NCI-H1436 treated with DMSO at 0.1 percent for 48 hours (cell line): ENCODE data around the gene KIF13A.
"Not testable (repeated sequence)": the region's sequence is repeated elsewhere in the genome, so short reads cannot be mapped to it uniquely, and the experiment has no call there.

Experiments
- DNase-seq: peaks from one replicate; lab custom pipeline; 2025; lab: John Stamatoyannopoulos, UW

The KIF13A gene

GRCh38 chr6:17932330-17932852, 55.0 kb downstream of the KIF13A start:
- no peak for DNase-seq

GRCh38 chr6:17931227-17931626, 56.2 kb downstream of the KIF13A start:
- DNase-seq: no peak

- DNase-seq: no peak
Observed at GRCh38 chr6:17930321-17930993, 57.0 kb downstream of the KIF13A start.

DNA sequence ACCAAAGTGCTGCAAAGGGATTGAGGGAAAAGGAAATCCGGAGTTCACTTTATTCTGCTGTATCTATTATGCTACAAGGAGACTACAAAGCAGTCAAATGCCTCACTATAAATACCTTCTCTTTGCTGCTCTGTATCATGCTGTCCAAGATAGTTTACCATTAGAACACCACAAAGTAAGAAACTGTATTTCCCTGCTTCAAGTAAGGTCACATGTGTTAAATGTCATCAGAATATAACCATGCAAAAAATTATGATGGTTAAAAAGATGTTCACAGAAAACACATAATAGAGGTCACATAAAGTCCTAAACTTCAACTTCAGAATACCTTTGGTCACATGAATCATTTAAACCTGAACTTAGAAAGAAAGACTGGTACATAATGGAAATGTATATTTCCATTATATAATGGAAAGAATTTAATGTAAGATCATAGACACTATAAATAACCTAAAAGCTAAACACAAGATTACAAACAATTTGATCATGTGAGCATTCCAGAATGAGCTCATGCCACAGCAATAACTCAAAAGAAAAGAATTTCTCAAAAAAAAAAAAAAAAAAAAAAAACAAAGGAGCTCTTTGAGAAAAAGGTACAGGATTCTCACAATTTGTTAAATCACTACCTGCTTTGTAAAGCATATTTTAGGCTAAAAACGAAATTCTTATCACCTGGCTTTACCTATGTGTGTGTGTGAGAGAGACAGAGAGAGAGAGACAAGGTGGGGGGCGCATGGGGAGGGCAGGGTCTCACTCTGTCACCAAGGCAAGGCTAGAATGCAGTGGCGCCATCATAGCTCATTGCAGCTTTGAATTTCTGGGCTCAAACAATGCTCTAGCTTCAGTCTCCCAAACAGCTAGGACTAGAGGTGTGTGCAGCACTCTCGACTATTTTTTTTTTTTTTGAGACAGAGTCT, 58.7 kb downstream of the KIF13A start:
- no peak for DNase-seq

DNA sequence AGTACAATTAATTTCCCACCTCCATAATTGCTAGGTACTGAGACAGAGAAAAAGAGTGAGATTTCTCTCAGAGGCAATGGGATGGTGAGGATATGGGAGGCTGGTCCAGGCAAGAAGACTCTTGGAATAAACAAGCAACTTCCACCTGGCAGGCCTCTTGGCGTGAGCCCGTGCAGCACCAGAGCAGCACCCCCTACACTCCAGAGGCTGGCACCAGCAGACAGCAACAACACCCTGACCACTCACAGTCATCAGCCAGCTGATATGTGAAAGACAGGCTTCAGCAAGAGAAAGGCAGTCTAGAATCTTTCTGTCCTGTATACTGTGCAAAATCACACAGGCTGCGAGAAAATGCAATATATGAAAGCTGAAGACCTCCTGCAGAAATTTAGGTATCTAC, 59.7 kb downstream of the KIF13A start:
- DNase-seq: no peak

DNA sequence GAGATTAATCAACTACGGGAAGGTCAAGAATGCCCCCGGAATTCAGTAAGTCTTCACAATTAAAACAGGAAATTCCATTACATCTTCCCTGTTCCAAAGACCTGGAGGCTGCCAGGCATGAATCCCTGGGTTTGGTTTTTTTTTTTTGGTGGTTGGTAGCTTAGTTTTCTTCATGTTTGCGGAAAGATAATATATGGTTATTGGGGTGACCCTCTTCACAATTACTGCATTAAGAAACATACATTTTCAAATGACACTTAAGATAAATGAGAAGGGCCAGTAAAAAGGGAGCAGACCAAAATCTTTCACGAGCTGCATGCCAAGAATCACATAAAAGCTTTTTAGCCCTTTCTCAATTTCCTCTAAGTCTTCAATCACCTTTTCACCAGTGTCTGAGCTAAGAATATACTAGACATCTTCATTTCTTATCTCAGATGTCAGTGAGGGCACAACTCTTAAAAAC, 64.0 kb downstream of the KIF13A start:
- no peak for DNase-seq

DNA sequence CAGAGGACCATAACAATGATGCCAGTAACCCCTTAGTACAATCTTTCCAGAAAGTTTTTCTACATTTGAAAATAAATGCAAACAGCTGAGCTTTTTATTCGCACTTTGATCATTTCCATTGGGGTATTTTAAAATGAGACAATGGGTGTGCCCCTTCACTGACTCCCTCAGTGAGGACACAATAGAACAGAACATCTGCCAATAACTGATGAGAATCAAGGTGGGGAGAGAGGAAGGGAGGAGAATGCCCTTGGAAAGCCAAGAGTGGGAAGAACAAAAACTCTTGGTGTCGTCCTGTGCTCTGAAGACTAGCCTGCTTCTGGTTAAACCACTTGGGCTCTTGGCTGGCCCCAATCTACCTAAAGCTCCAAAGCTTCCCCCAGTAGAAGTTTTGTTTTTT, 66.0 kb downstream of the KIF13A start:
- no peak for DNase-seq

DNA sequence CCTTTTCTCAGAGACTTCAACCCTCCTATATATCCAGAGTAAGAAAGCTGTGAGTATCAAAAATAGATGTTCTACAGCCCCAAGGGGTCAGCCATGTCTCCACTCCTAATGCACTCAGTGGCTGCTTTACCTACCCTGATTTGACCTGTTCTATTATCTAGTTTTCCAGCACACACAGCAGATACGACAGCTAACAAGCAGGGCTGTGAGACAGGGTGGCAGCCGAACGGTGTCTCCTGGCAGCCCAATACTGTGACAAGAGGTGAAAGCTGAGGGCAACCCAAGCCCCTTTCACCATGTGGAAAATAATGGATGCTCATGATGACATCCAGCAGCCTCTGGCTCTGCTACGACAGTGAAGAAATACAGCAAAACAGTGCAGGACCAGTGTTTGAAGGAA, 67.9 kb downstream of the KIF13A start:
- DNase-seq: no peak

DNA sequence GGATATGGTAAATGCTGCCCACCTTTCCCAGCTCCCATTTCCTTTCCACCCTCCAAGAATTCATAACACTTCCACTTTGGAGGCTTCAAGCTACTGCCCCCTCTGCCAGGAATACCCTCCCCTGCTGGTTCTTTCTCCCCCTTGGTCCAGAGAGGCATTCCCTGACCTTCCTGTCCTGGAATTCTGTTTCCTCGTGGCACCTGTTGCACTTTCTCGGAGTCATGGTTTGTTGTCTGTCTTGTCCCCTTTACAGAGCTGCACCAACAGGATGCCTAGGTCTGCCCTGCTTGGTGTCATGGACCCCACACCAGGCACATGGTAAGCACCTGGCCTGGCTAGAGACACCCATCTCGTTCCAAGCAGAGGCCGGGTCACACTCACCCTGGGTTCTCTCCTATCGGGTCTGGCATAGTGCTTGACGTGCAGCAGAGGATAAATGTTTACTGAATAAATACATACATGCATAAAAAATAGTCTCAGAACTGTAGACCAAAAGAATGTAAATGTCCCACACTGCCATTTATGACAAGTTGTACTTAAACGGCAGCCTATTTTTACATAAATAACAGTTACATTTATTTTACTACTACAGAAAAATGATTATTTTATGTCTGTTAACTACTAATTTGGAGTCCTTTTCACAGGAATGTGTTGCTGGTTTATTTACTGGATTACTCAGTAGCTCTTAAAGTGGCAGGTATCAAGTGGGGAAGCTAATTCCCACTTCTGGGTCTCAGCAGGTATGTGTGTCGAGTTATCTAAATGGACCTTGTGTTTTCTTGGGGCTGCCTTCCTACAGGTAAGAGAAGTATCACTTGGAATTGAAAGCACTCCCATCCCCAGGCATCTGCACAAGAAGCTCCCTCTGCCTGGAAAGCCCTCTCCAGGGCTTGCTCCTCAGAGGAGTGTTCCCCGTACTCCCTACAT, 69.3 kb downstream of the KIF13A start:
- DNase-seq: no peak

- DNase-seq: no peak
Observed at GRCh38 chr6:17914651-17915050, 72.8 kb downstream of the KIF13A start.

DNA sequence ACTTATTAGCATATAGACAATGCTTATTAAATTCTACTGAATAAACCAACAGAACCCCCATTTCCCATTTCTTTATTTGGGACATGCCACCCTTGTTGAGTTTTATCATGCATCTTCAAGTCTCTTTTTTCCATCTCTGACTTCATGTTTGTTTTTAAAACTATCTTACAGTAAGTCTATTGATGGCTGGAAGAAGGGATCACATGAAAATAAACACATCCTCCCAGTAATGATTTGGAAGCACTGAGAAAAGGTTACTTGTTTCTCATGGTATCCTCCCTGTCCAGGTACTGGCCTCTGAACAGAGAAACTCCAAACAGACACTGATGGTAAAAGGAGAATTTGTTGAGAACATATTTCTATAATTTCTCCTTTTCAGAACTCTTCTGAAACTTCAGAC, 74.9 kb downstream of the KIF13A start:
- no peak for DNase-seq

DNA sequence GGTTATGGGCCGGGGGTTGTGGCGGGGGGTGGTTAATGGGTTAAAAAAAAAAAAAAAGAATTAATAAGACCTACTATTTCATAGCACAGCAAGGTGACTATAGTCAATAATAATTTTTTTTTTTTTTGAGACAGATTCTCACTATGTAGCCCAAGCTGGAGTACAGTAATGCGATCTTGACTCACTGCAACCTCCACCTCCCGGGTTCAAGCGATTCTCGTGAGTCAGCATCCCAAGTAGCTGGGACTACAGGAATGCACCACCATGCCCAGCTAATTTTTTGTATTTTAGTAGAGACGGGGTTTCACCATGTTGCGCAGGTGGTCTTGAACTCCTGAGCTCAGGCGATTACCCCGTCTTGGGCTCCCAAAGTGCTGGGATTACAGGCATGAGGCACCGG, 75.8 kb downstream of the KIF13A start:
- not testable (repeated sequence) for DNase-seq

- DNase-seq: no peak
Observed at GRCh38 chr6:17910189-17910588, 77.2 kb downstream of the KIF13A start.

- DNase-seq: no peak
Observed at GRCh38 chr6:17908831-17909230, 78.6 kb downstream of the KIF13A start.

DNA sequence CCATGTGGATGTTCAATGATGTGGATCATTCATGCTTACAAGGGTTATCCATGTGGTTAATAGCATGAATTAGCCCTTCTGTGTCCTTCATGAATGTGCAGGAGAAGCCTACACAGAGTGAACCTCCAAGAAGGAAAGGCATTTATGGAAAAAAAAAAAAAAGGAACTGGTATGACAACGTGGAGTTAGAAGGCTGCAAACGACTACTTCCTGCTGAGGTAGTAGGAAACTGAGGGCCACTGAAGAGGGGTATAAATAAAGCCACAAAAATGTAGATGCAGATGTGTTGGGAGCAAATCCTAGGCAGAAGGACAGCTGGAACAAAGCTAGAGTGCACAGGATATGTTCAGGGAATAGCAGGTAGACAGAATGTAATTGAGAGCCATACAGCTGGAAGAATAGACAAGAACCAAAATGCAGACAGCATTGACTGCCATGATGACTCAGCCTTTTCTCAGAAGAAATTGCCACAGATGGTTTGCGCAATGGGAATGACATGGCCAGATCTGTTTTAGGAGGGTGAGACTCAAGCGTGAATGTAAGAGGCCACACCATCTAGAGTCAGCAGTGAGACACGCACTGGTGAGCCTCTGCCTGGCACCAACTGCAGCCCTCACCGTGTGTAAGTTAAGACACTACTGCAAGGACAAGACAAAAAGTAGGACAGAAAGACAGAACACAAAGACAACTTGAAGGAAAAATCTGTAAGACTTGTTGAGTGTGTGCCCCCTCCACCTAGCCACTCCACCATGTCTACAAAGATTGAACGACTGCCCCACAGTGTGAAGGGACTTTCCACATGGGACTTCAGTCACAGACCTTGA, 79.8 kb downstream of the KIF13A start:
- DNase-seq: no peak

DNA sequence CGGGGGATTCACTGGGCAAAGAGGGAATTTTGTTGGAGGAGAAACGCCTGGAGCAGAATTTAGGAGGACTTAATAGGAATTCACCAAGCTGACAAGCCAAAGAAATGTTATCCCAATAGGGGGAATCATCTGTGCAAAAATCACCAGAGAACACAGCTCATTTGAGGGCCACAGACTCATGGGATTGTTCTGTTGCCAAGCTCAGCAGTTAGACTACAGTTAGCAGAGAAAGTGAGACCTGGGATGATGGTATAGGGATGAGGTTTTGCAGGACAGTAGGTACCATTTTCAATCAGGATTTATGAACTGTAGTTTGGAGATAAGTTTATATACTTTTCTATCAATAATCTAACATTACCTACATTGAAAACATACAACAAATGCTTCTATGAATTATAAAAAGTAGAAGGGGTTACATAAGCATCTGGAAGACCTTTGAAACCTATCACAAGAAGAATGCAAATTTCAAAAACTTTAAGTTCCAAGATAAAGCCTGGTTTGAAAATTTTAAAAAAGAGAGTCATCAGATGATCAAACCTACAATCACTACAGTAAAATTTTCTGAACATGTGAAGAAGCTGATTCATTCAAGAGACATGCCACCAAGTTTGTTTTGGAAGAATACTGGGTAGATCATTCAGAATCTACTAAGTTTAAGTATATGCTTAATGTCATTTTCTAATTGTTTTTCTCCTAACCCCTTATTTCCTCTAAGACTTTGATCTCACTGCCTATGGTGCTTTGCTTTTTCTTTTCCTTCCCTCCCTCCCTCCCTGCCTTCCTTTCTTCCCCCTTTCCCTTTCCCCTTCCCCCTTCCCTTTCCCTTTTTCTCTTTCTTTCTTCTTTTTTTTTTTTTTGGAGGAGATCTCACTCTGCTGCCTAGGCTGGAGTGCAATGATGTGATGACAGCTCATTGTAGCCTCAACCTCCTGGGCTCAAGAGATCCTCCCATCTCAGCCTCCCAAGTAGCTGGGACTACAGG, 81.5 kb downstream of the KIF13A start:
- DNase-seq: no peak

GRCh38 chr6:17904491-17905120, 82.8 kb downstream of the KIF13A start:
- no peak for DNase-seq

GRCh38 chr6:17902974-17903373, 84.5 kb downstream of the KIF13A start:
- no peak for DNase-seq

DNA sequence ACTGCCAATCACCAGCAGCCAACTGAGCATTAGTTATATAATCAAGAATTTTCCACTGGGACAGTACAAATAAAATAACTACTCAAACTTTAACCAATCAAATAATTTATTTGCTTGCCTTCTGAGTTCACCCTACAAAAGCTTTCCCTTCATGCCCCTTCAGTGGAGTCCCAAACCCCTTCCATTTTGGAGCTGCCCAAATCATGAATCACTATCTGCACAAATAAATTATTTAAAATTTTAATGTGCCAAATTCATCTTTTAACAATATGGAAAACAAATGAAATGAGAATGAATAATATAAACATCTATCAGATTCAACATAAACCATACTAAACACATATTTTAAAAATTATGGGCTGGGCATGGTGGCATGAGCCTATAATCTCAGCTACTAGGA, 85.9 kb downstream of the KIF13A start:
- no peak for DNase-seq
